Raji (cell line): ENCODE results near the gene HADHA.

ENCODE experiments used
- POLR2A ChIP-seq: IDR thresholded peaks from 2 replicates; pipeline ENCODE4 v1.6.1; 2011; ENCODE audit warnings: low read depth, low read length, control low read depth; ENCODE audit not compliant: insufficient read depth

HADHA gene

DNA sequence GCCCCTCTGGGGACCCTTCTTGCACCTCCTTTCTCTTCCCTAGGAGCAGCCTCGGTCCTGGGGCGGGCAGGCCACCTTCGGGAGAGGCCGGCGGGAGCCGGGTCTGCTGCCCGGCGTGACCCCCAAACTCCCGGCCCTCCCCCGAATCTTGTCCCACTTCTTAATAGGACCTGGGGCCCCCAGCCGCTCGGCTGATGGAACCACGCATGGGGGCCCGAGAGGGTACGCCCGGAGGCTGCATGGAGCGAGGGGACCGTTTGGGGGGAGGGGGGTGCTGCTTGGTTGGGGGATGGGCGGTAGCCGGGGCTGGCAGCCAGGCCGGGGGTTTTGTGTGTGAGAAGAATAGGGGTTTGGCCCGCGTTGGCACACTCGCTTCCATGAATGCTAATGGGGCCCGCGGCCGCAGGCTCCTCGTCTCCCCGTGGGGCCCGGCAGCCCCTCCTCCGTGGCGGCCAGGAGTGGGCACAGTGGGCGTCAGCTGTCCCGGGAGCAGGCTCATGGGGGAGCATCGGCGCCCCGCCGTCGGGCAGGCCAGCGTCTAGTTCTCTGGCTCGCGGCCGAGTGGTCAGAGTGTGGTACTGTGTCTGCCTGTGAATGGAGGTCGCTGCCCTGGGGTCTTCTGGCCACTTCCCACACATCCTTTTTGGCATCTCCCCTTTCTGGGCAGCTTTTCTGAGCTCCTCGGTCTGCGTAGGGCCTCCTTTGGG is 70.5 kb downstream of the HADHA start:
- TF ChIP-seq POLR2A = no peak

- no peak for TF ChIP-seq POLR2A
Measured at GRCh38 chr2:26172871-26173775, 71.3 kb downstream of the HADHA start, which contains the start of gene GAREM2. Gene GAREM2, plus strand, starts transcription at chr2:26173088. Its CDS starts 133 bp downstream, at chr2:26173221.

DNA sequence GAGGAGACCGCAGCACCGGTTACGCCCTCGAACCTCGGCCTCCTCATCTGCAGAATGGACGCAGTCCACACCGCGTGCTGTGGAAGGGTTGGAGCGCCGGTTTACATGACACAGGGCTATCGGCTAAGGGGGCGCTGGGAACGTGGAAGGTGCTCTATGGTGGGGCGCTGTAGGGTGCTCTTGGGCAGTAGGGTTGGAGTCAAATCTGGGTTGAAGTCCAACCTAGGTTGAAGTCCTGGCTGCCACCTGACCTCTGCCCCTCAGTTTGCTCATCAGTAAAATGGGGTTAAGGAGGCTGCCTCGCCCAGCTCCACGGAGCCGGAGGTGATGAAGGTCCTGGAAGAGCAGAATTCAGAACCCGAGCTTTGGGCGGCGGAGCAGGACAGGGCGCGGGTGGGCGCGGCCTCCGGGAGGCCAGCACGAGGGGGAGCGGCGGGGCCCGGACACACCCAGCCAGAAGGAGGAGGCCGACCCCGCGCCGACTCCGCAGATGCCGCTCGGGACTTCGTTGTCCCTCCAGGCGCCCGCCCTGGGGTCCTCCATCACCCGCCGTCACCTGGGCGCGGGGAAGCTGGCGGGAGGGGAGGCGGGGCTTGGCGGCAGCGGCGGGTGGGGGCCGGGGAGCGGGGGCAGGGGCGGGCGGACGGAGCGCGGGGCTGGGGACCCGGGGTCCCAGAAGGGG is 72.1 kb downstream of the HADHA start:
- TF ChIP-seq POLR2A = no peak

DNA sequence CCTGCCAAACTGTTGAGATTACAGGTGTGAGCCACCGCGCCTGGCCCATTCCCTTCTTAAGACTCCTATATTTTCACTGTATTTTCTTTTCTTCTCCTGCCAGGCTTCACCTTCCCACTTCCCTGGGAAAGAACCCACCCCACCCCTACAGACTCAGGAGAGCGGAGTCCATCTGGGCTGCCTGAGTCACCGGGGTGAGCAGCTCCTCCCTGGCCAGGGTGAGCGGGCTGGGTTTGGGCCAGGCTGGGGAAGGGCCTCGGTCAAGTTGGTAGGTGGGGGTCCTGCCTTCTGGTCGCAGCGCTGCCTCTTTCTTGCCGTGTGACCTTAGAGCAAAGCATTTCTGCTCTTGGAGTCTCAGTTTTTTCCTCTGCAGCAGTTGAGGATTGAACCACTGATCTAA is 73.6 kb downstream of the HADHA start:
- no peak for TF ChIP-seq POLR2A

DNA sequence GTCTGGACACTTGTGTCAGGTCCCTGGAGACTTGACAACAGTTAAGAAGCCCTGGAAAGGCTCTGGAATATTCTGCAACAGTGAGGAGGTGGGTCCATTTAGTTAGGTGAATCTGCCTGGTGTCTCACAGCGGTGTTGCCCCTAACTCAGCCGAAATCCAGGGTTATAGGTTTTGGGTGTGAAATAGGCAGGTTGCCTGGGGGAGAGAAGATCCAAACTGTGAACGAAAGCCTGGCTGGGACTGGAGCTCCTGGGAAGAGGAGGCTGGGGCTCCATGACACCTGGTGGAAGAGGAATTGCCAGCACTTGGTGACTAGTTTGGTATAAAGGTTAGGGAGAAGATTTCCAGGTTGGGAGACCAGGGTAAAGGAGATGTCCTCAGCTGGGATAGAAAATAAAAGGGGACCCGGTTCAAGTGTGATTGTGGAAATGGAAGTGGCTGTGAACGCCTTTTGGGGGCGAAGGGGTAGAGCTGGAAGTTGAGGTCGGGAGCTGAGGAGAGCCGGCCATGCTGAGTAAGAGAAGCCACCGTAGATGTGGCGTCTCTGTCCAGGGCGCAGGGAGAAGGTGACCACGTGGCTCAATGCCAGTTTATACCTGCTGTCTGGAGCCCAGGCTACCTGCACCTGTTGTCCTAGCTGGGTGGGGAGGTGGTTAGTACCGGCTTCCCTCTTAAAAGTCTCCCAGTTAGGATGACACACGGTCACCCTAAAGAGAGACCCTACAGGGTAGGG is 74.6 kb downstream of the HADHA start:
- no peak for TF ChIP-seq POLR2A

GRCh38 chr2:26169226-26169625 is 75.2 kb downstream of the HADHA start:
- TF ChIP-seq POLR2A = no peak

GRCh38 chr2:26168785-26169184 is 75.6 kb downstream of the HADHA start:
- TF ChIP-seq POLR2A = no peak

- no peak for TF ChIP-seq POLR2A
Measured at GRCh38 chr2:26165403-26165802, 79.0 kb downstream of the HADHA start.

GRCh38 chr2:26164641-26165211 is 79.7 kb downstream of the HADHA start:
- TF ChIP-seq POLR2A = no peak

DNA sequence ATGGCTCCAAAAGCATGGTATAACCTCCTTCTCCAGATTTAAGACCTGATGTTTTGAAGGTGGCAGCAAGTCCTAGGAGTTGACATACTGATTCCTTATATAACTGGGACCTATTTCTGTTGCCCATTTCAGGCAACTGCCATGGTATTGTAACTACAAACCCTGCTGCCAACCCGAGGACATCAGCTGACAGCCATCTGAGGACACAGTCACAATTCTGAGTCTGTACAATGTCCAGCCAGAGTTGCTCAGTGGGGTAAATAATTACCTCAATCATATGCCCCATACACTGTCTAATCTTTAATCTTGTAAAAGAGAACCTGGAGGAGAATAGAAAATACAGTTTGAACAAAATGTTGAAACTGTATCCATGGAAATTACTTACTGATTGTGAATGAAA is 80.2 kb downstream of the HADHA start:
- no peak for TF ChIP-seq POLR2A

GRCh38 chr2:26162963-26163362 is 81.5 kb downstream of the HADHA start:
- TF ChIP-seq POLR2A = no peak

DNA sequence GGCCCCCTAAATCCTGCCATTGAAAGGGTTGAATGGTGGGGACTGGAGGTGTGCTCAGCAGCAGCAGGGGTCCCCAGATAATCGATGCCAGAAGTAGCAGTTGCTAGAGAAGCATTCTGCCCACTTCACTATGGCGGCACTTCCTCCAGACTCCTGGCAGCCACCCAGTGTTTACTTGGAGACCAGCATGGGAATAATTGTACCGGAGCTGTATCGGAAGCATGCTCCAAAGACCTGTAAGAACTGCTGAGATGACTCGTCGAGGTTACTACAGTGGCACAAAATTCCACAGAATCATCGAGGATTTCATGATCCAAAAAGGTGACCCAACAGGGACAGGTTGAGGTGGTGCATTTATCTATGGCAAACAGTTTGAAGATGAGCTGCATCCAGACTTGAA is 82.5 kb downstream of the HADHA start:
- TF ChIP-seq POLR2A = no peak

GRCh38 chr2:26157580-26157979 is 86.9 kb downstream of the HADHA start:
- no peak for TF ChIP-seq POLR2A

DNA sequence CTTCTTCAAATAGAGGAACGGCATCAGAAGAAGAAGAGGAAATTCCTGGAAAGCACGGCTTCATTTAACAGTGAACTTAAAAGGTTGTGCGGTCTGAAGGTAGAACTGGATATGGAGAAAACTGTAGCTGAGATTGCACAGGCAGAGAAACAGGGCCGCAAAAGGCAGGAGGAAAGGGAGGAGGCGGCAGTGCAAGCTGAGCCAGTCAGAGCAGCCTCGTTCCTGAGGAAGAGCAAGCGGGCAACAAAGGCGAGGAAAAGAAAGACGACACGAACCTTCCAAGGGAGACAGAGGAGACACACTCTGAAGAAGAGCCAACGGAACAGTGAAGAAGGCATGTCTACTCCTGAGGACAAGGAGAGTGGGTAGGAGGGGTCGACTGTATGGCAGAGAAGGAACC is 94.2 kb downstream of the HADHA start:
- no peak for TF ChIP-seq POLR2A

GRCh38 chr2:26148501-26148900 is 95.9 kb downstream of the HADHA start:
- no peak for TF ChIP-seq POLR2A
